Fibroblast of upper back skin (primary cell): ENCODE results near the gene CELSR1.
"Not testable (repeated sequence)": the region's sequence is repeated elsewhere in the genome, so short reads cannot be mapped to it uniquely, and the experiment has no call there.

Source experiments
- DNase-seq: peaks from one replicate; pipeline ENCODE4 v3.0.0-alpha.2; 2013

Gene CELSR1

DNA sequence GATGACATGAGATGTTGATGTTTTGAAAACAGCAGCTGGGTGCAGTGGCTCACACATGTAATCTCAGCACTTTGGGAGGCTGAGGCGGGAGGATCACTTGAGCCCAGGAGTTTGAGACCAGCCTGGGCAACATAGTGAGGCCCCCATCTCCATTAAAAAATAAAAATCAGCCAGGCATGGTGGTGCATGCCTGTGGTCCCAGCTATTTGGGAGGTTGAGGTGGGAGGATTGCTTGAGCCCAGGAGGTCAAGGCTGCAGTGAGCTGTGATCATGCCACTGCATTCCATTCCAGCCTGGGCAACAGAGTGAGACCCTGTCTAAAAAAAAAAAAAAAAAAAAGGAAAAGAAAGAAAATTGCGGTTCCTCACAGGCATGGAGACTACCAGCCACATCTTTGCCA is 224.6 kb downstream of the CELSR1 start:
- not testable (repeated sequence) for DNase-seq

DNA sequence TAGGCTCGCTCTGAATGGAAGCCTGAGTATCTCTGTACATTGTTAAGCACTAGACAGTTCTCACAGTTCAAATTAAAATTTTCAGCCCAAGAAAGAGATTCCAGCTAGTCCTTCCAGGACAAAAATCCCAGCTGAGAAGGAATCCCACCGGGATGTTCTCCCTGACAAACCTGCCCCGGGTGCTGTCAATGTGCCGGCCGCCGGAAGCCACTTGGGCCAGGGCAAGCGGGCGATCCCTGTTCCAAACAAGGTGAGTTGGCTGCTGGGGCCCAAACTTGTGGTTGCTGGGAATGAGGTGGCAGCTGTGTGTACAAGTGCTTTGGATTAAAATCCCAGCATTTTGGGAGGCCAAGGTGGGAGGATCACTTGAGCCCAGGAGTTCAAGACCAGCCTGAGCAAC is 225.4 kb downstream of the CELSR1 start:
- DNase-seq, result no peak
